Endodermal cell (in vitro differentiated cells): ENCODE data around the gene PANX2. TPM values are rescaled to one million over a fixed set of nuclear protein-coding genes. Genes with fewer than 3 reads are reported as not detected.
"Not testable (repeated sequence)": the region's sequence is repeated elsewhere in the genome, so short reads cannot be mapped to it uniquely, and the experiment has no call there.

Source experiments
- DNase-seq: peaks from one replicate; pipeline ENCODE4 v3.0.0-alpha.2; 2017
- H3K27ac ChIP-seq: 2 replicates; pipeline ENCODE4 v1.5.1; 2013; ENCODE audit warnings: mild to moderate bottlenecking, low read depth, low read length, moderate library complexity
- H3K27me3 ChIP-seq: 2 replicates; pipeline ENCODE4 v1.6.1; 2013; ENCODE audit warnings: mild to moderate bottlenecking, low read length, moderate library complexity; ENCODE audit not compliant: insufficient read depth, control insufficient read depth, poor library complexity, severe bottlenecking
- H3K36me3 ChIP-seq: 2 replicates; pipeline ENCODE4 v1.7.0; 2013; ENCODE audit warnings: mild to moderate bottlenecking, low read length, moderate library complexity; ENCODE audit not compliant: control insufficient read depth, insufficient read depth
- H3K4me1 ChIP-seq: one replicate; pipeline ENCODE4 v1.7.0; 2013; ENCODE audit warnings: low read length; ENCODE audit not compliant: control insufficient read depth, insufficient read depth
- H3K4me3 ChIP-seq: 2 replicates; pipeline ENCODE4 v1.5.1; 2013; ENCODE audit warnings: mild to moderate bottlenecking, low read length, moderate library complexity
- H3K9ac ChIP-seq: 2 replicates; pipeline ENCODE4 v1.6.1; 2013; ENCODE audit warnings: mild to moderate bottlenecking, low read length, moderate library complexity; ENCODE audit not compliant: poor library complexity, severe bottlenecking; ENCODE audit errors: extremely low read depth
- H3K9me3 ChIP-seq: 2 replicates; pipeline ENCODE4 v1.6.1; 2013; ENCODE audit warnings: mild to moderate bottlenecking, low read length, moderate library complexity; ENCODE audit not compliant: control insufficient read depth
- H3K27ac Mint-ChIP-seq: 2 replicates; pipeline ENCODE4 v1.8.0; 2020; ENCODE audit warnings: mixed read lengths
- H3K27me3 Mint-ChIP-seq: 2 replicates; pipeline ENCODE4 v1.8.0; 2021; ENCODE audit warnings: mild to moderate bottlenecking, mixed read lengths; ENCODE audit not compliant: insufficient read depth
- H3K36me3 Mint-ChIP-seq: 2 replicates; pipeline ENCODE4 v1.8.0; 2020; ENCODE audit warnings: low read depth, mixed read lengths
- H3K4me1 Mint-ChIP-seq: 2 replicates; pipeline ENCODE4 v1.8.0; 2020; ENCODE audit warnings: mixed read lengths
- H3K4me3 Mint-ChIP-seq: 2 replicates; pipeline ENCODE4 v1.8.0; 2020; ENCODE audit warnings: mild to moderate bottlenecking, moderate library complexity, mixed read lengths
- H3K9me3 Mint-ChIP-seq: 2 replicates; pipeline ENCODE4 v1.8.0; 2020; ENCODE audit warnings: mild to moderate bottlenecking, mixed read lengths
- CTCF ChIP-seq: fragments of 200-600 bp; sonication (generic); conservative IDR thresholded peaks from 2 replicates; pipeline ENCODE4 v1.5.0; 2021; ENCODE audit warnings: antibody characterized with exemption, mild to moderate bottlenecking
- WGBS, 2 experiments: methylation state at CpG; one replicate each; pipeline versions ENCODE4 v1.1.5 to v1.1.7; 2013; ENCODE audit warnings: missing lambda C conversion rate in 2 of 2, mixed read lengths in 1 of 2; ENCODE audit not compliant: insufficient coverage in 1 of 2, insufficient read length in 1 of 2; 5-methylcytosine and 5-hydroxymethylcytosine counted together
- total RNA-seq, 2 donors: library from RNA; stranded (reverse); fragmentation: NEBNext Ultra II Directional in 1 of 2; extraction: Animal tissue kit (Norgen Biotek cat#: 25700) in 1 of 2; gene quantifications; 2 replicates in 1 of 2; 3 replicates in 1 of 2; pipeline ENCODE4 v1.2.1, GENCODE V29; 2021

Gene PANX2
- total RNA-seq, 2 donors from 2014 or later = 8.8 to 11.2 TPM

GRCh38 chr22:50203288-50203687 is 32.8 kb downstream of the PANX2 start:
- Mint-ChIP-seq H3K36me3 (peaks cover 31% of the 10 kb centered on the region), H3K4me1 (peaks cover 9% of the 10 kb centered on the region), H3K27me3 (peaks cover 3% of the 10 kb centered on the region), H3K4me3 (no peak overlapping the region), H3K9me3 (peaks cover 3% of the 10 kb centered on the region), H3K27ac (no peak overlapping the region)
- no peak for DNase-seq
- peaks cover 6% of the 10 kb centered on the region for H3K4me1 ChIP-seq
- no peak overlapping the region for H3K27ac ChIP-seq
- TF ChIP-seq CTCF = no peak
- peaks cover 7% of the 10 kb centered on the region for H3K9me3 ChIP-seq
- H3K27me3 ChIP-seq = no peaks in the 10 kb centered on the region
- H3K4me3 ChIP-seq = no peak overlapping the region
- peaks cover 33% of the 10 kb centered on the region for H3K36me3 ChIP-seq
- 100% methylated on average over 1 of the region's 1 CpG for WGBS, 2 experiments
- H3K9ac ChIP-seq = no peak overlapping the region

- DNase-seq = no peak
- no peak overlapping the region for H3K4me3 Mint-ChIP-seq
Measured at GRCh38 chr22:50204571-50204970, 34.0 kb downstream of the PANX2 start.

GRCh38 chr22:50204998-50205397 is 34.5 kb downstream of the PANX2 start:
- 94 to 97% methylated on average over 9 of the region's 9 CpGs for WGBS, 2 experiments
- not testable (repeated sequence) for H3K4me3 Mint-ChIP-seq, DNase-seq, H3K4me1 Mint-ChIP-seq, H3K27me3 Mint-ChIP-seq, H3K27ac ChIP-seq, H3K9me3 ChIP-seq, H3K9ac ChIP-seq, H3K9me3 Mint-ChIP-seq, H3K27me3 ChIP-seq, H3K4me1 ChIP-seq, H3K4me3 ChIP-seq
- peaks cover 37% of the 10 kb centered on the region for H3K36me3 Mint-ChIP-seq
- H3K36me3 ChIP-seq = peaks cover 28% of the 10 kb centered on the region
- peak overlapping the region; percentile 9 for H3K27ac Mint-ChIP-seq

More at GRCh38 chr22:50204571-50204970, 34.0 kb downstream of the PANX2 start:
- H3K4me1 Mint-ChIP-seq = peaks cover 6% of the 10 kb centered on the region
- no peak overlapping the region for H3K27ac ChIP-seq
- peaks cover 3% of the 10 kb centered on the region for H3K27me3 Mint-ChIP-seq
- H3K4me1 ChIP-seq = peaks cover 2% of the 10 kb centered on the region
- peaks cover 7% of the 10 kb centered on the region for H3K9me3 ChIP-seq
- 93 to 100% methylated on average over 6 to 7 of the region's 7 CpGs for WGBS, 2 experiments
- no peak overlapping the region for H3K27ac Mint-ChIP-seq
- no peak for TF ChIP-seq CTCF
- peaks cover 3% of the 10 kb centered on the region for H3K9me3 Mint-ChIP-seq
- peaks cover 26% of the 10 kb centered on the region for H3K36me3 ChIP-seq
- H3K9ac ChIP-seq = no peak overlapping the region
- H3K4me3 ChIP-seq = no peak overlapping the region
- peaks cover 33% of the 10 kb centered on the region for H3K36me3 Mint-ChIP-seq
- no peaks in the 10 kb centered on the region for H3K27me3 ChIP-seq
